HepG2 (cell line): ENCODE measurements around the gene ATG4D. TPM values are rescaled to one million over a fixed set of nuclear protein-coding genes. Genes with fewer than 3 reads are reported as not detected.

ENCODE experiments used
- ATF4 ChIP-seq, 2 experiments: fragments of 450-650 bp in 1 of 2; sonication (generic) in 1 of 2; formaldehyde crosslinking; IDR thresholded peaks; 2 replicates each; pipeline versions ENCODE4 v1.5.0 to v1.8.0; 2020 to 2022; ENCODE audit warnings: mild to moderate bottlenecking in 1 of 2, missing genetic modification reagents in 1 of 2
- ATF5 ChIP-seq: sonication (generic); formaldehyde crosslinking; IDR thresholded peaks from 2 replicates; pipeline ENCODE4 v1.4.0; 2020; ENCODE audit warnings: mild to moderate bottlenecking, low read depth, missing genetic modification reagents
- CBX1 ChIP-seq: IDR thresholded peaks from one replicate; pipeline ENCODE4 v1.6.1; 2016; ENCODE audit warnings: antibody characterized with exemption, low read depth
- FIP1L1 ChIP-seq: fragments of 200-400 bp; formaldehyde crosslinking; IDR thresholded peaks from 2 replicates; pipeline ENCODE4 v1.6.1; 2018; ENCODE audit warnings: low read depth, mild to moderate bottlenecking, low read length, moderate library complexity, borderline replicate concordance; ENCODE audit not compliant: insufficient read depth
- HMG20B ChIP-seq: conservative IDR thresholded peaks from 2 replicates; pipeline ENCODE4 v1.6.1; 2016; ENCODE audit warnings: missing genetic modification reagents, missing compliant biosample characterization
- HMGXB3 ChIP-seq: sonication (generic); formaldehyde crosslinking; IDR thresholded peaks from 2 replicates; pipeline ENCODE4 v1.4.0; 2020; ENCODE audit warnings: missing genetic modification reagents, borderline replicate concordance
- HNF1A ChIP-seq, 2 experiments: sonication (generic) in 1 of 2; formaldehyde crosslinking in 1 of 2; IDR thresholded peaks; 2 replicates each; pipeline versions ENCODE4 v1.4.0 to v1.6.1; 2016 to 2020; ENCODE audit warnings: borderline replicate concordance in 1 of 2, low read depth in 1 of 2, mild to moderate bottlenecking in 1 of 2, missing genetic modification reagents in 1 of 2
- HNRNPLL ChIP-seq: fragments of 200-400 bp; formaldehyde crosslinking; IDR thresholded peaks from 2 replicates; pipeline ENCODE4 v1.6.1; 2017; ENCODE audit warnings: mild to moderate bottlenecking, low read depth, low read length; ENCODE audit not compliant: poor library complexity, severe bottlenecking
- NFYC ChIP-seq: IDR thresholded peaks from 2 replicates; pipeline ENCODE4 v1.6.1; 2016; ENCODE audit warnings: missing genetic modification reagents, missing compliant biosample characterization
- RFXANK ChIP-seq: IDR thresholded peaks from 2 replicates; pipeline ENCODE4 v1.6.1; 2016
- SRF ChIP-seq: IDR thresholded peaks from 2 replicates; pipeline ENCODE4 v1.6.1; 2011; ENCODE audit warnings: mild to moderate bottlenecking, low read depth, low read length, moderate library complexity
- ZFX ChIP-seq: sonication (generic); formaldehyde crosslinking; IDR thresholded peaks from 2 replicates; pipeline ENCODE4 v1.4.0; 2020; ENCODE audit warnings: mild to moderate bottlenecking, low read depth, missing genetic modification reagents, moderate library complexity
- ZNF333 ChIP-seq: sonication (generic); formaldehyde crosslinking; IDR thresholded peaks from 2 replicates; pipeline ENCODE4 v1.4.0; 2020; ENCODE audit warnings: mild to moderate bottlenecking, missing genetic modification reagents, borderline replicate concordance
- ZNF512B ChIP-seq: sonication (generic); formaldehyde crosslinking; IDR thresholded peaks from 2 replicates; pipeline ENCODE4 v1.5.1; 2020; ENCODE audit warnings: missing genetic modification reagents, mild to moderate bottlenecking, borderline replicate concordance
- ZNF773 ChIP-seq: sonication (generic); formaldehyde crosslinking; IDR thresholded peaks from 2 replicates; pipeline ENCODE4 v1.4.0; 2020; ENCODE audit warnings: missing genetic modification reagents, borderline replicate concordance
- polyA plus RNA-seq, 8 experiments: library from polyadenylated mRNA; depleted of rRNA in 3 of 8; stranded (reverse) in 7 of 8; unstranded in 1 of 8; fragments of >200 nt; fragmentation: Illumina TruSeq in 4 of 8; extraction: Trizol in 4 of 8; gene quantifications; 2 replicates each; pipeline versions ENCODE4 v1.2.1 to v1.2.3, GENCODE V29; 2011 to 2016; ENCODE audit warnings: low read depth in 4 of 8, missing spikeins in 1 of 8, mixed read lengths in 1 of 8; ENCODE audit not compliant: insufficient read depth in 1 of 8
- total RNA-seq, 5 experiments: library from RNA; depleted of rRNA; stranded (reverse); fragments of >200 nt; fragmentation: Illumina TruSeq; extraction: Trizol; gene quantifications; 2 replicates each; pipeline ENCODE4 v1.2.3, GENCODE V29; 2016; ENCODE audit warnings: low read depth in 1 of 5

Gene ATG4D
- total and polyA plus RNA-seq, 2 of the 13 experiments (the other 11 are each of a cell fraction or from before 2014, with no cell fraction given): 17.8 to 19.0 TPM

- no peak for TF ChIP-seq ZNF512B (CRISPR knock-in tag)
- TF ChIP-seq ZNF333 (CRISPR knock-in tag): no peak
- TF ChIP-seq HNF1A (IDR thresholded peaks at IDR 0.05; ENCODE audit: low read depth): no peak
- TF ChIP-seq HNF1A (CRISPR knock-in tag; IDR thresholded peaks at IDR 0.05; ENCODE audit: borderline replicate concordance): no peak
- TF ChIP-seq RFXANK (CRISPR knock-in tag): no peak
- no peak for TF ChIP-seq CBX1
- TF ChIP-seq ZNF773 (CRISPR knock-in tag): no peak
- TF ChIP-seq HMGXB3: no peak
- no peak for TF ChIP-seq ATF4 (CRISPR knock-in tag; IDR thresholded peaks at IDR 0.05)
- TF ChIP-seq NFYC (CRISPR knock-in tag): no peak
- TF ChIP-seq ATF5 (CRISPR knock-in tag): no peak
- TF ChIP-seq HMG20B (CRISPR knock-in tag): 0 out of 2 replicates have a peak, but pooled peaks have one; percentile 12
- peak; percentile 56 for TF ChIP-seq HNRNPLL
- no peak for TF ChIP-seq SRF
- TF ChIP-seq FIP1L1: no peak
- TF ChIP-seq ZFX: no peak
These were observed 37.4 kb downstream of the ATG4D start (continued) for GRCh38 chr19:10580979-10581631.
